ENCODE measurements around the gene DACH1.

DNA sequence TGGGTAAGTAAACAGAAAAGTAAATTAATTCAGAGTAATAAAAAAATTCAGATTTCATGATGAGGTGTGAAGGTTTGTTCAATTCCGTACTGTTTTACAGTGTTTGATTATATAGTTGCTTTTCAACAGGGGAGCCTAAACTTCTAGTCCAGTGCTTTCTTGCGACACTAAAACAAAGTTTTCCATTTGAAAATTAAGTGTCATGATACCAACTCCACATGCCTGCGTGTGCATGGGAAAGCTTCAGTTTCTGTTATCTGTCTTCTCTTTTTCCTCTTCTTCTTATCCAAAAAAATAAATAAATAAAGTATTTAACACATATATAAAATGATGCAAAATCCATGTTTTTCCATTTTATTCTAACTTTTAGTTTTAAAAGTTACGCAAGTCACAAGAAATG, 165.3 kb downstream of the DACH1 start:
- TF ChIP-seq, protein P1, sequence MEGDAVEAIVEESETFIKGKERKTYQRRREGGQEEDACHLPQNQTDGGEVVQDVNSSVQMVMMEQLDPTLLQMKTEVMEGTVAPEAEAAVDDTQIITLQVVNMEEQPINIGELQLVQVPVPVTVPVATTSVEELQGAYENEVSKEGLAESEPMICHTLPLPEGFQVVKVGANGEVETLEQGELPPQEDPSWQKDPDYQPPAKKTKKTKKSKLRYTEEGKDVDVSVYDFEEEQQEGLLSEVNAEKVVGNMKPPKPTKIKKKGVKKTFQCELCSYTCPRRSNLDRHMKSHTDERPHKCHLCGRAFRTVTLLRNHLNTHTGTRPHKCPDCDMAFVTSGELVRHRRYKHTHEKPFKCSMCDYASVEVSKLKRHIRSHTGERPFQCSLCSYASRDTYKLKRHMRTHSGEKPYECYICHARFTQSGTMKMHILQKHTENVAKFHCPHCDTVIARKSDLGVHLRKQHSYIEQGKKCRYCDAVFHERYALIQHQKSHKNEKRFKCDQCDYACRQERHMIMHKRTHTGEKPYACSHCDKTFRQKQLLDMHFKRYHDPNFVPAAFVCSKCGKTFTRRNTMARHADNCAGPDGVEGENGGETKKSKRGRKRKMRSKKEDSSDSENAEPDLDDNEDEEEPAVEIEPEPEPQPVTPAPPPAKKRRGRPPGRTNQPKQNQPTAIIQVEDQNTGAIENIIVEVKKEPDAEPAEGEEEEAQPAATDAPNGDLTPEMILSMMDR (IDR thresholded peaks at IDR 0.05), result no peak
- TF ChIP-seq POLR2A (IDR thresholded peaks at IDR 0.05), result no peak
